Measurements from ENCODE around the gene UCN3.
A peak's percentile ranks its signal among the peaks of the same experiment; 100 is the strongest.
"Not testable (repeated sequence)": the region's sequence is repeated elsewhere in the genome, so short reads cannot be mapped to it uniquely, and the experiment has no call there.

Gene UCN3

DNA sequence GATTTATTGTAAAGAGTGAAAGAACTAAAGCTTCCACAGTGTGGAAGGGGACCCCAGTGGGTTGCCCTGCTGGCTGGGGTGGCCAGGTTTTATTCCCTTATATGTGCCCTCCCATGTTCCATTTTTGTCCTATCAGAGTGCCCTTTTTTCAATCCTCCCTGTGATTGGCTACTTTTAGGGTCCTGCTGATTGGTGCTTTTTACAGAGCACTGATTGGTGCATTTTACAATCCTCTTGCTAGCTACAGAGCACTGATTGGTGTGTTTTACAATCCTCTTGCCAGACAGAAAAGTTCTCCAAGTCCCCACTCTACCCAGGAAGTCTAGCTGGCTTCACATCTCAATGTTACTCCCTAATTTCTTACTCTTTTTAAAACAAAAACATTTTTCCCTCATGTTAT is 46.0 kb downstream of the UCN3 start:
- not testable (repeated sequence) for H3K4me1 ChIP-seq (ENCODE audit: control insufficient read depth, insufficient read depth, low read length); H3K27me3 ChIP-seq (ENCODE audit: control insufficient read depth, insufficient read depth, low read length); H3K9me3 ChIP-seq (ENCODE audit: control insufficient read depth, insufficient read depth, low read depth, low read length); H3K27ac ChIP-seq (ENCODE audit: low read depth, low read length); H3K4me3 ChIP-seq (ENCODE audit: low read depth, low read length); H3K36me3 ChIP-seq (ENCODE audit: control insufficient read depth, insufficient read depth, low read length); H3K9ac ChIP-seq (ENCODE audit: low read length)

- H3K9ac ChIP-seq (ENCODE audit: low read length) = peak overlapping the region; percentile 17
- H3K27ac ChIP-seq (ENCODE audit: low read depth, low read length) = no peak overlapping the region
- H3K4me1 ChIP-seq (ENCODE audit: control insufficient read depth, insufficient read depth, low read length) = peaks cover 14% of the 10 kb centered on the region
- peak overlapping the region; percentile 72 for H3K4me3 ChIP-seq (ENCODE audit: low read depth, low read length)
- H3K9me3 ChIP-seq (ENCODE audit: control insufficient read depth, insufficient read depth, low read depth, low read length) = peaks cover 5% of the 10 kb centered on the region
- H3K36me3 ChIP-seq (ENCODE audit: control insufficient read depth, insufficient read depth, low read length) = no peaks in the 10 kb centered on the region
- no peaks in the 10 kb centered on the region for H3K27me3 ChIP-seq (ENCODE audit: control insufficient read depth, insufficient read depth, low read length)
These were observed 47.1 kb downstream of the UCN3 start for GRCh38 chr10:5411941-5412276.

- Histone ChIP-seq H3K4me3 (ENCODE audit: low read depth, low read length) (peak within 1 kb of the TSS; percentile 72), H3K4me1 (ENCODE audit: control insufficient read depth, insufficient read depth, low read length) (peaks cover 18% of the 10 kb centered on the region), H3K27ac (ENCODE audit: low read depth, low read length) (peak within 1 kb of the TSS; percentile 70; the same call in 1 of the 2 replicates), H3K9ac (ENCODE audit: low read length) (peak within 1 kb of the TSS; percentile 83), H3K27me3 (ENCODE audit: control insufficient read depth, insufficient read depth, low read length) (no peaks in the 10 kb centered on the region), H3K9me3 (ENCODE audit: control insufficient read depth, insufficient read depth, low read depth, low read length) (peaks cover 2% of the 10 kb centered on the region; the same call in 1 of the 2 replicates), H3K36me3 (ENCODE audit: control insufficient read depth, insufficient read depth, low read length) (no peaks in the 10 kb centered on the region)
These were observed 47.6 kb downstream of the UCN3 start, which contains the start of gene NET1 for GRCh38 chr10:5412277-5412941. Gene NET1, plus strand, starts transcription at chr10:5412557. Its CDS starts 136 bp downstream, at chr10:5412693.

DNA sequence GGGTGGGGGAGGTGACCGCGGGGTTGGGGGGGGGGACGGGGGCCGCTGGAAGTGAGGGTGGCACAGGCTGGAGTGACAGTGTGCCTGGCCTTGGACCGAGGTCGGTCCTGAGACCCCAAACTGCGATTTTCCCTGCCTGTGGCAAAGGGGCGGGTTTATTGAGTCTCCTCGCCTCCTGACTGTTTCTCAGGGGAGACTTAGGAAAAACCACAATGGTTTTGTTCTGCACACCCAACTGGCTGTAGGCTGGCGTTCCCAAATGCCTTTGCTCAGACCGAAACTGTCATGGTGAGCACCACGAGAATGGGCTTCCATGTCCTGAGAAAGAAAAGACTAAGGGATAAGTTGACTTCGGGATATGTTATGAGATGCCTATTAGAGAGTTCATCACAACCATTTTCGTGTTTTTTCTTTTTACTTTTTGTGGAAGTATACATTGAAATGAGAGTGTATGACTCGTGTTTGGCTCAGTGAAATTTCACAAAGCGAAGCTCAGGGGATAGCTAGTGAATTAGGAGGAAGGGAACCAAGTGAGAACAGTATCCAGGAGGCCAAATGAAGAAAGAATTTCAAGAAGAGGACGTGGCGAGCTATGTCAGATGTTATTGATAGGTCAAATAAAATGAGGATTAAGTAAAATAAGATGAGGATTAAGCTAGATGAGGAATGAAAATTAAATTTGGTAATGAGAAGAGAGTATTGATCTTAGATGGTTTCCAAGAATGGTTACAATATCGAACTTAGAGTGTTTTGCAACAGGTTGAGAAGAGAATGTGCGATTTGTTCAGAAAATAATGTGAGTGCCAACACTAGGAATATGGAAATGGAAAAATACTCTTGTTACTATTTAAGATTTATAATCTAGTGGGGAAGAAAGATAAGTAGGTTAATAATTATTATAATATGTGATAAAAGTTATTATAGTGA is 48.5 kb downstream of the UCN3 start:
- Histone ChIP-seq H3K27ac (ENCODE audit: low read depth, low read length) (no peak overlapping the region), H3K9ac (ENCODE audit: low read length) (peak overlapping the region; percentile 47), H3K36me3 (ENCODE audit: control insufficient read depth, insufficient read depth, low read length) (no peaks in the 10 kb centered on the region), H3K4me3 (ENCODE audit: low read depth, low read length) (peak overlapping the region; percentile 72), H3K4me1 (ENCODE audit: control insufficient read depth, insufficient read depth, low read length) (peaks cover 18% of the 10 kb centered on the region), H3K9me3 (ENCODE audit: control insufficient read depth, insufficient read depth, low read depth, low read length) (peaks cover 5% of the 10 kb centered on the region; the same call in 1 of the 2 replicates), H3K27me3 (ENCODE audit: control insufficient read depth, insufficient read depth, low read length) (no peaks in the 10 kb centered on the region)

DNA sequence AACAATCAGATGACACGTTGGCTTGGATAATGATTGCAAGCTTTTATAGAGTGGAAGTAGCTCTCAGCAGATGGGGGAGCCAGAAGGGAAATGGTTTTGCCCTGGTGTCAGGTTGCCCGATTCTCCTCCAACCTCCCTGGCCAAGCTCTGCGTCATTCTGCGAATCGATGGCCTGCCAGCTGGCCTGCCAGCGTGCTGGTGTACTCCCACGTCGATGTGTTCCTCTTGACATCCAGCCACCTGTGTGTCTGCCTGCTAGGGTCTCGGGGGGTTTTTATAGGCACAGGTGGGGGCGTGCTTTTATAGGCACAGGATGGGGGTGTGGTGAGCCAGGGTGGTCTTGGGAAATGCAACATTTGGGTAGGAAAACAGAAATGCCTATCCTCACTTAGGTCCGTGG is 52.2 kb downstream of the UCN3 start:
- no peak overlapping the region for H3K27ac ChIP-seq (ENCODE audit: low read depth, low read length)
- H3K4me3 ChIP-seq (ENCODE audit: low read depth, low read length) = peak overlapping the region; percentile 14; the same call in 1 of the 2 replicates
- H3K9ac ChIP-seq (ENCODE audit: low read length) = no peak overlapping the region
- peaks cover 17% of the 10 kb centered on the region for H3K4me1 ChIP-seq (ENCODE audit: control insufficient read depth, insufficient read depth, low read length)
- no peaks in the 10 kb centered on the region for H3K27me3 ChIP-seq (ENCODE audit: control insufficient read depth, insufficient read depth, low read length)
- H3K9me3 ChIP-seq (ENCODE audit: control insufficient read depth, insufficient read depth, low read depth, low read length) = peaks cover 17% of the 10 kb centered on the region; the same call in 1 of the 2 replicates
- H3K36me3 ChIP-seq (ENCODE audit: control insufficient read depth, insufficient read depth, low read length) = no peaks in the 10 kb centered on the region; the same call in 1 of the 2 replicates

DNA sequence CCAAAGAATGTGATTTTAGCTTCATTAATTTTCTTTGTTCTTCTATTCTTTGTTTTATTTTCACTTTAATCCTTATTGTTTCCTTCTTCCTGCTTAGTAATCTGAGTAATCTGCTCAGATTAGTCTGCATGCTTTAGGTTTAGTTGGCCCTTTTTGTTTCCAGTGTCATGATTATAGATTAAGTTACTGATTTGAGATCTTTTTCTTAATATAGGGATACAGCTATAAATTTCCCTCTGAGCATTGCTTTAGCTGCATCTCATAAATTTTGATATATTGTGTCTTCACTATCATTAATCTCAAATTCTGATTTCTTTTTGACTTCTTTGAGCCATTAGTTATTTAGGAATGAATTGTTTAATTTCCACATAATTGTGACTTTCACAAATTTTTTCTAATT is 53.8 kb downstream of the UCN3 start:
- no peak overlapping the region for H3K9ac ChIP-seq (ENCODE audit: low read length)
- H3K36me3 ChIP-seq (ENCODE audit: control insufficient read depth, insufficient read depth, low read length) = no peaks in the 10 kb centered on the region; the same call in 1 of the 2 replicates
- peaks cover 14% of the 10 kb centered on the region; the same call in 1 of the 2 replicates for H3K4me1 ChIP-seq (ENCODE audit: control insufficient read depth, insufficient read depth, low read length)
- H3K27me3 ChIP-seq (ENCODE audit: control insufficient read depth, insufficient read depth, low read length) = no peaks in the 10 kb centered on the region
- no peak overlapping the region for H3K4me3 ChIP-seq (ENCODE audit: low read depth, low read length)
- H3K9me3 ChIP-seq (ENCODE audit: control insufficient read depth, insufficient read depth, low read depth, low read length) = peaks cover 17% of the 10 kb centered on the region; the same call in 1 of the 2 replicates
- no peak overlapping the region for H3K27ac ChIP-seq (ENCODE audit: low read depth, low read length)

GRCh38 chr10:5419466-5420094 is 54.8 kb downstream of the UCN3 start:
- H3K27me3 ChIP-seq (ENCODE audit: control insufficient read depth, insufficient read depth, low read length) = no peaks in the 10 kb centered on the region
- H3K4me1 ChIP-seq (ENCODE audit: control insufficient read depth, insufficient read depth, low read length) = peaks cover 17% of the 10 kb centered on the region; the same call in 1 of the 2 replicates
- no peak overlapping the region for H3K27ac ChIP-seq (ENCODE audit: low read depth, low read length)
- no peaks in the 10 kb centered on the region; the same call in 1 of the 2 replicates for H3K36me3 ChIP-seq (ENCODE audit: control insufficient read depth, insufficient read depth, low read length)
- H3K4me3 ChIP-seq (ENCODE audit: low read depth, low read length) = no peak overlapping the region
- no peak overlapping the region for H3K9ac ChIP-seq (ENCODE audit: low read length)
- peaks cover 17% of the 10 kb centered on the region; the same call in 1 of the 2 replicates for H3K9me3 ChIP-seq (ENCODE audit: control insufficient read depth, insufficient read depth, low read depth, low read length)

DNA sequence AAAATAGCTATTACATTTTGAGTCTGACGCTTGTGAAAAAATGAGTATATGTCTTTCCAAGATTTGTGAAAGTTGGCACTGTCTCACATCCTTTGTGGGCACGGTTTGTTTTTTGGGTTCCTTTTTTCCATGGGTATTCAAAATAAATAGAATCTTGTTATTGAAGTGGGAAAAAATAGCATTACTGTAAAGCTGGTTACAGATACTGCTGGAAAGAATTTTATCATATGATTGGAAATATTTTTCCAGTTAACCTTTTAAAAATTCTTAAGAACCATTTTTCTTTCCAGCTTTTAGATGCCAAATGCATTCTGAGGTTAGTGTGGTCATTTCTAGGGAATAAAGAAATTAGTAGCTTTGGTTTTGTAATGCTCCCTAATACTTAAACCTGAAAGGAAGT is 59.0 kb downstream of the UCN3 start:
- Histone ChIP-seq H3K27ac (ENCODE audit: low read depth, low read length) (no peak overlapping the region), H3K36me3 (ENCODE audit: control insufficient read depth, insufficient read depth, low read length) (peaks cover 12% of the 10 kb centered on the region; the same call in 1 of the 2 replicates), H3K9me3 (ENCODE audit: control insufficient read depth, insufficient read depth, low read depth, low read length) (peaks cover 8% of the 10 kb centered on the region; the same call in 1 of the 2 replicates), H3K27me3 (ENCODE audit: control insufficient read depth, insufficient read depth, low read length) (no peaks in the 10 kb centered on the region), H3K9ac (ENCODE audit: low read length) (no peak overlapping the region), H3K4me1 (ENCODE audit: control insufficient read depth, insufficient read depth, low read length) (peaks cover 19% of the 10 kb centered on the region), H3K4me3 (ENCODE audit: low read depth, low read length) (no peak overlapping the region)
